K562 (cell line): ENCODE data around the gene TMEM95. TPM values are rescaled to one million over a fixed set of nuclear protein-coding genes. Genes with fewer than 3 reads are reported as not detected.
A peak's percentile ranks its signal among the peaks of the same experiment; 100 is the strongest.

Experiments used
- GTF2E2 ChIP-seq: fragments of 200-800 bp; sonication (Bioruptor generic); IDR thresholded peaks from 2 replicates; pipeline ENCODE4 v1.6.1; 2016; ENCODE audit warnings: missing genetic modification characterization, missing compliant biosample characterization
- MAFG ChIP-seq: fragments of 450-650 bp; conservative IDR thresholded peaks from 2 replicates; pipeline ENCODE4 v1.6.1; 2016; ENCODE audit warnings: missing genetic modification characterization, missing compliant biosample characterization
- PYGO2 ChIP-seq: fragments of 450-650 bp; IDR thresholded peaks from 2 replicates; pipeline ENCODE4 v1.6.1; 2016; ENCODE audit warnings: mild to moderate bottlenecking, missing genetic modification characterization, moderate library complexity, missing compliant biosample characterization
- RFX7 ChIP-seq: fragments of 250-450 bp; sonication (Bioruptor Pico); IDR thresholded peaks from 2 replicates; pipeline ENCODE4 v1.5.1; 2021; ENCODE audit warnings: mild to moderate bottlenecking
- ZFPM2 ChIP-seq: fragments of 250-450 bp; sonication (Bioruptor Pico); IDR thresholded peaks from 2 replicates; pipeline ENCODE4 v1.5.1; 2022; ENCODE audit warnings: mild to moderate bottlenecking
- polyA plus RNA-seq, 8 experiments: library from polyadenylated mRNA; depleted of rRNA in 4 of 8; stranded (reverse) in 5 of 8; unstranded in 3 of 8; fragments of >200 nt; fragmentation: Nextera tagmentation in 2 of 8; fragmentation: Illumina TruSeq in 1 of 8; extraction: Ambion mirVana in 2 of 8; extraction: Trizol in 1 of 8; gene quantifications; 2 replicates each; pipeline versions ENCODE4 v1.2.1 to v1.2.3, GENCODE V29; 2011 to 2014; ENCODE audit warnings: inconsistent platforms in 1 of 8, missing spikeins in 1 of 8
- total RNA-seq, 7 experiments: library from RNA; depleted of rRNA in 6 of 7; stranded (reverse); fragments of >200 nt in 6 of 7; fragmentation: Illumina TruSeq in 2 of 7; extraction: Trizol in 2 of 7; gene quantifications; 2 replicates each; pipeline versions ENCODE4 v1.2.1 to v1.2.3, GENCODE V29; 2011 to 2021; ENCODE audit warnings: low replicate concordance in 1 of 7
- TF ChIP-seq, protein P1 (sequence below), 2 experiments: fragments of 450-650 bp in 1 of 2; sonication (generic) in 1 of 2; formaldehyde crosslinking in 1 of 2; IDR thresholded peaks; 2 replicates each; pipeline versions ENCODE4 v1.7.1 to v1.9.0; 2016 to 2022; ENCODE audit warnings: inconsistent platforms in 1 of 2, mild to moderate bottlenecking in 1 of 2, missing genetic modification reagents in 1 of 2
- TF ChIP-seq, protein P2 (sequence below): fragments of 250-450 bp; sonication (Bioruptor Pico); IDR thresholded peaks from 2 replicates; pipeline ENCODE4 v1.8.0; 2021; ENCODE audit warnings: mild to moderate bottlenecking, moderate library complexity
- TF ChIP-seq, protein P3 (sequence below): fragments of 450-650 bp; IDR thresholded peaks from 2 replicates; pipeline ENCODE4 v1.7.1; 2018; ENCODE audit warnings: mild to moderate bottlenecking, low read depth; ENCODE audit not compliant: partially characterized antibody

TMEM95 gene
- total and polyA plus RNA-seq, 9 of the 15 experiments (the other 6 are each of a cell fraction or from before 2014, with no cell fraction given), result not detected

GRCh38 chr17:7329374-7329996 is 25.5 kb upstream of the TMEM95 start (continued):
- TF ChIP-seq, protein P1, sequence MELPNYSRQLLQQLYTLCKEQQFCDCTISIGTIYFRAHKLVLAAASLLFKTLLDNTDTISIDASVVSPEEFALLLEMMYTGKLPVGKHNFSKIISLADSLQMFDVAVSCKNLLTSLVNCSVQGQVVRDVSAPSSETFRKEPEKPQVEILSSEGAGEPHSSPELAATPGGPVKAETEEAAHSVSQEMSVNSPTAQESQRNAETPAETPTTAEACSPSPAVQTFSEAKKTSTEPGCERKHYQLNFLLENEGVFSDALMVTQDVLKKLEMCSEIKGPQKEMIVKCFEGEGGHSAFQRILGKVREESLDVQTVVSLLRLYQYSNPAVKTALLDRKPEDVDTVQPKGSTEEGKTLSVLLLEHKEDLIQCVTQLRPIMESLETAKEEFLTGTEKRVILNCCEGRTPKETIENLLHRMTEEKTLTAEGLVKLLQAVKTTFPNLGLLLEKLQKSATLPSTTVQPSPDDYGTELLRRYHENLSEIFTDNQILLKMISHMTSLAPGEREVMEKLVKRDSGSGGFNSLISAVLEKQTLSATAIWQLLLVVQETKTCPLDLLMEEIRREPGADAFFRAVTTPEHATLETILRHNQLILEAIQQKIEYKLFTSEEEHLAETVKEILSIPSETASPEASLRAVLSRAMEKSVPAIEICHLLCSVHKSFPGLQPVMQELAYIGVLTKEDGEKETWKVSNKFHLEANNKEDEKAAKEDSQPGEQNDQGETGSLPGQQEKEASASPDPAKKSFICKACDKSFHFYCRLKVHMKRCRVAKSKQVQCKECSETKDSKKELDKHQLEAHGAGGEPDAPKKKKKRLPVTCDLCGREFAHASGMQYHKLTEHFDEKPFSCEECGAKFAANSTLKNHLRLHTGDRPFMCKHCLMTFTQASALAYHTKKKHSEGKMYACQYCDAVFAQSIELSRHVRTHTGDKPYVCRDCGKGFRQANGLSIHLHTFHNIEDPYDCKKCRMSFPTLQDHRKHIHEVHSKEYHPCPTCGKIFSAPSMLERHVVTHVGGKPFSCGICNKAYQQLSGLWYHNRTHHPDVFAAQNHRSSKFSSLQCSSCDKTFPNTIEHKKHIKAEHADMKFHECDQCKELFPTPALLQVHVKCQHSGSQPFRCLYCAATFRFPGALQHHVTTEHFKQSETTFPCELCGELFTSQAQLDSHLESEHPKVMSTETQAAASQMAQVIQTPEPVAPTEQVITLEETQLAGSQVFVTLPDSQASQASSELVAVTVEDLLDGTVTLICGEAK (IDR thresholded peaks at IDR 0.05), result no peak
- TF ChIP-seq, protein P1 (CRISPR knock-in tag; IDR thresholded peaks at IDR 0.05), result no peak
- TF ChIP-seq, protein P2, sequence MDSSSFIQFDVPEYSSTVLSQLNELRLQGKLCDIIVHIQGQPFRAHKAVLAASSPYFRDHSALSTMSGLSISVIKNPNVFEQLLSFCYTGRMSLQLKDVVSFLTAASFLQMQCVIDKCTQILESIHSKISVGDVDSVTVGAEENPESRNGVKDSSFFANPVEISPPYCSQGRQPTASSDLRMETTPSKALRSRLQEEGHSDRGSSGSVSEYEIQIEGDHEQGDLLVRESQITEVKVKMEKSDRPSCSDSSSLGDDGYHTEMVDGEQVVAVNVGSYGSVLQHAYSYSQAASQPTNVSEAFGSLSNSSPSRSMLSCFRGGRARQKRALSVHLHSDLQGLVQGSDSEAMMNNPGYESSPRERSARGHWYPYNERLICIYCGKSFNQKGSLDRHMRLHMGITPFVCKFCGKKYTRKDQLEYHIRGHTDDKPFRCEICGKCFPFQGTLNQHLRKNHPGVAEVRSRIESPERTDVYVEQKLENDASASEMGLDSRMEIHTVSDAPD (CRISPR knock-in tag), result no peak
- TF ChIP-seq, protein P3, sequence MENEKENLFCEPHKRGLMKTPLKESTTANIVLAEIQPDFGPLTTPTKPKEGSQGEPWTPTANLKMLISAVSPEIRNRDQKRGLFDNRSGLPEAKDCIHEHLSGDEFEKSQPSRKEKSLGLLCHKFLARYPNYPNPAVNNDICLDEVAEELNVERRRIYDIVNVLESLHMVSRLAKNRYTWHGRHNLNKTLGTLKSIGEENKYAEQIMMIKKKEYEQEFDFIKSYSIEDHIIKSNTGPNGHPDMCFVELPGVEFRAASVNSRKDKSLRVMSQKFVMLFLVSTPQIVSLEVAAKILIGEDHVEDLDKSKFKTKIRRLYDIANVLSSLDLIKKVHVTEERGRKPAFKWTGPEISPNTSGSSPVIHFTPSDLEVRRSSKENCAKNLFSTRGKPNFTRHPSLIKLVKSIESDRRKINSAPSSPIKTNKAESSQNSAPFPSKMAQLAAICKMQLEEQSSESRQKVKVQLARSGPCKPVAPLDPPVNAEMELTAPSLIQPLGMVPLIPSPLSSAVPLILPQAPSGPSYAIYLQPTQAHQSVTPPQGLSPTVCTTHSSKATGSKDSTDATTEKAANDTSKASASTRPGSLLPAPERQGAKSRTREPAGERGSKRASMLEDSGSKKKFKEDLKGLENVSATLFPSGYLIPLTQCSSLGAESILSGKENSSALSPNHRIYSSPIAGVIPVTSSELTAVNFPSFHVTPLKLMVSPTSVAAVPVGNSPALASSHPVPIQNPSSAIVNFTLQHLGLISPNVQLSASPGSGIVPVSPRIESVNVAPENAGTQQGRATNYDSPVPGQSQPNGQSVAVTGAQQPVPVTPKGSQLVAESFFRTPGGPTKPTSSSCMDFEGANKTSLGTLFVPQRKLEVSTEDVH, result peak; percentile 81
- no peak for TF ChIP-seq ZFPM2 (CRISPR knock-in tag)
- no peak for TF ChIP-seq MAFG (tag)
- TF ChIP-seq PYGO2 (tag), result no peak
- TF ChIP-seq GTF2E2 (tag), result no peak
- TF ChIP-seq RFX7 (CRISPR knock-in tag), result no peak
